ENCODE measurements around the gene UNC119.

UNC119 gene

DNA sequence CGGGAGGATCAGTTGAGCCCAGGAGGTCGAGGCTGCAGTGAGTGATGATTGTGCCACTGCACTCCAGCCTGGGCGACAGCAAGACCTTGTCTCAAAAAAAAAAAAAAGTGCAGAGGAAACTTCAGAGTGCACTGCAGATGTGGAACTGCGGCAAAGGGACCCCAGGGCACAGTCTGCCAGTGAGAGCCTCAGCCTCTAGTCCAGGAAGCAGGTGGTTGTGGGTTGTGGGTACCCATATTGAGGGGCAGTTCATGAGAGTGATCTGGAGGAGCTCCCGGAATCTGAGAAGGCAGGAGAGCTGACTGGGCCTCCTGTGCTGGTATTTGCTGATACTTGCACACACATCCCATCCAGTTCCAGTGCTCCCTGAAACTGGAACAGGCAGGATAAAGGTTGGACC lies 33.2 kb downstream of the UNC119 start:
- DNase-seq: no peak

DNA sequence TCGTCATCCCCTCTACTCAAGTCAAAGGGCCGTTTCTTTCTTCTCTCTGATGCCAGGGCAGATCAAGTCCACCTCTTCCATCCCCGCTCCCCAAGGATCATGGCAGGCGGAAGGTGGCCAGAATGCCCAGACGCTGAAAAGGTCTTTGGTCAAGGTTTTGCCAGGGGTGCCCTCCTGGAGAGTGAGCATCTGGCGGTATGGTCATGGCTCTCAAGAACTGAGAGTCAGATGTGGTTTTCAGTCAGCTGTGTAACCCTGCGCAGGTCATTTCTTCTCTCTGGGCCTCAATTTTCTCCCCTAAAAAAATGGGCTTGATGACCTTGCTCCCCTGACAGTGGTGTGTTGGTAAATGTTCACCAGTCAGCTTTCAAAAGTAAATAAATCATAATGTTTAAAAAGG lies 33.8 kb downstream of the UNC119 start:
- no peak for DNase-seq

DNA sequence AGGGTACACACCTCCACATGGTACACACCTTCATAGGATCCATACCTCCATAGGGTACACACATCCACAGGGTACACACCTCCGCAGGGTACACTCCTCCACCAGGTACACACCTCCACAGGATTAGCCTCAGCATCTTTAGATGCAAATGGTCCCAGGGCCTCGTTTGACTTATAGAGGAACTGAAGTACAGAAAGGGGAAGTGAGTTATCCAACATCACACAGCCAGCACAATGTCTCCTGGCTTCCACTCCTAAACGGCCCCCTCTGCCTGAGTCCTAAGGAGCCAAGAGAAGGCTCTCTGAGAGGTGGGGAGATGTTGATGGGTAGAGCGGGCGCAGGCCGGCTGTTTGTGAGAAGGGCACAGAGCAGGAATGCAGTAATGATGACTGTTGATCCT lies 34.3 kb downstream of the UNC119 start:
- no peak for DNase-seq

DNA sequence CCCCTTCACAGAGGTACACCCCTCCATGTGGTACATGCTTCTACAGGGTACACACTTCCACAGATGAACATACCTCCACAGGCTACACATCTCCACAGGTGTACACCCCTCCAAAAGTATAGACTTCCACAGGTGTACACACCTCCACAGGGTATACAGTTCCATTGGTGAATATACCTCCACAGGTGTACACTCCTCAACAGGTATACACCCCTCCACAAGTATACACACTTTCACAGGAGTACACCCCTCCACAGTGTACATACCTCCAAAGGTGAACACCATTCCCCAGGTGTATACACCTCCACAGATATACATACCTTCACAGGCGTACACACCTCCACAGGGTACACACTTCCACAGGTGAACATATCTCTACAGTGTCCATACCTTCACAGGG lies 36.9 kb downstream of the UNC119 start:
- no peak for DNase-seq

DNA sequence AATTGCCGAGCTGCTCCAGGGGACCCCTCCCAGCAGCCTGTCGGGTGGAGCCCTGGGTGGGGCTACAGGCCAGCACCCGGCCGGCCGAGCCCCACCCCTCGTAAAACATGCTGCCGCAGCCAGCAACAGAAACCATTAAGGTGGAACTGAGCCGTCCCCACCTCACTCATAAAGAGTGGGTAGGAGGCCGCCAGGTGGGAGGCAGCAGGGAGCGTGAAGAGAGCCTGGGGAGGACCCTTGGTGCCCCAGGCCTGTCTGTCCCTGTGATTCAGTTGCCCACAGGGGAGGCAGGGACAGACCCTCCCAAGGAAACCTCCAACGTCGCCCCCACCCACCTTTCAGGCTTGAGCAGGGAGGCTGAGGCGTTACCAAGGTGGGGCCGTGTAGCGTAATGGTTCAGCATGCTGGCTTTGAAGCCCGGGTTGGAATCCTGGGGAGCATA lies 37.8 kb downstream of the UNC119 start:
- DNase-seq: no peak

DNA sequence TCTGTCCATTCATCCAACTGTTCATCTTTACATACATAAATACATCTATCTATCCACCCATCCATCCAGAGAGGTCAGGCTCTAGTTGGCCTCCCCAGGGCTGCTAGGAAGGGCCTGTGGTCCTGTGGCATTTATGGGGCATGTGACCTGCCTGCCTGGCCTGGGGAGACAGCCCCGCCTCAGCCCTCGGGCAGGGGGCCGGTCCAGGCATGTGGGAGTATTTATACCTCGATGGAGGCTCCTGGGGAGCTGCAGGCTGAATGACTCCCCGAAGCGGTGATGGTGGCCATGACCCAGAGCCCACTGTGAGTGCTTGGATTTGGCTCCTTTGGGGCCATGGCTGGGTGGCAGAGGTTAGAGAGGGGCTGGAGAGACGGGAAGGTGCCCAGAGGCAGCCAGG lies 38.9 kb downstream of the UNC119 start:
- no peak for DNase-seq

DNA sequence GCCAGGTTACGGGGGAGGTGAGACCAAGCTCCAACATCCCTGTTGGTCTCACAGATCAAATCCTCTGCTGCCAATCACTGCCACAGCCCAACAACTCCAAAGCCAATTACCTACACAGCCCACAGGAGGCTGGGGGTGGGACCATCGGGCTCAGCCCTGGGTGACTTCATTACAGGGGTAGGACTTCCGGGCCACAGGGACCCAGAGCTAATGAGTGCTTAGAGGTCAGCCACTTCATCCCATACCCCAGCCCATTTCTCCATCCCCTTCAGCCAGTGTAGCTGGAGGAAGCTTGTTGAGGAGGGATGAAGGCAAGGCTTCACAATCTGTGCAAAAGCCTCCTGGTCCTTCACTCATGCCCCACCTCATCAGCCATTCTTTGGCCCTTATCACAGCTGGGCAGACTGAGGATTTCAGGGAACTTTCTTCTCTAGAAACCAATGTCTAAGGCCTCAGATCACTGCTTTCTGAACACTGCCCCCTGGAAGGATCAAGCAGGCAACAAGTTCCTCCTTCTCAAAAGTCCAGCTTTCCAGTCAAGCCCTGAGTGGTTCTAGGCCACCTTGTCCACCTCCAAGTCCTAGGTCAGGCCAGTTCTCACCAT lies 40.5 kb downstream of the UNC119 start:
- DNase-seq: no peak

DNA sequence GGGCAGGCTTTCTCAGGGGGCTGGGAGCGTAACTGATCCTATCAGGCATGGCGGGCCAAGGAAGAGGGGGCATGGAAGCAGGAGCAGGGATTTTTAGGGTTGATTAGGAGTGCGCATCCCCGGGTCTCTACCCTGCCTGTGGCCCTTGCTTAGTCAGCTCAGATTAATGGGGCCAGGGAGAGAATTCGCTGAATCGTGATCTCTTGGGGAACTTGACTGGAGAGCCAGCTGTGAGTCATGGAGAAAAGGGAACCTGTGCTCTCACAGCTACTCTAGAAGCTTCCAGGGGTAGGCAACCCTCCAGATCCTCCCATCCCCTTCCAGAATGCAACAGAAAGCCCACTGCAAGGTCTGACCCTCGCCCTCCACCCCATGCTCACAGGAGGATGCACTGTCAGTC lies 42.6 kb downstream of the UNC119 start:
- no peak for DNase-seq

DNA sequence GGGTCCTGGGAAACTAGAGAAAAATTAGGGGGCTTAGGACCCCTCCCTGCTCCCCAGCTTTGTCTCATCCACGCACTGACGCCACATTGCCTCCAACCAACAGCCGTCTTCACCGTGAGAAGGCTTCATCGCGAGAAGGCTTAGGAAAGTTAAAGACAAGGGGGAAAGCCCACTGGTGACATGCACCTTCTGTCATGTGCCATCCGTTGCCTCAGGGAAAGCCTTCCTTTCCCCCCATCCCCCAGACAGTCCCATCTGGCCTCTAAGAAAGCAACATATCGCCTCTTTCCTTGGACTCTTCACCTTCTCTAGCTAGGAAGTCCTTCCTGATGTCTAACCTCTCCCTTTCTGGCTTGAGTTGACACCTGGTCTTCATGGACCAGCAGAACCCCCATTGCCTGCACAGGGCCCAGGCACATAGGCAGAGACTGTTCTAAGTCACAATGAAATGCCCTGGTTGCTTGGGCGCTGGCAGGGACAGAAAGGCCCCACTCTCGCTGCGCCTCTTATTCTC lies 44.2 kb downstream of the UNC119 start:
- no peak for DNase-seq

DNA sequence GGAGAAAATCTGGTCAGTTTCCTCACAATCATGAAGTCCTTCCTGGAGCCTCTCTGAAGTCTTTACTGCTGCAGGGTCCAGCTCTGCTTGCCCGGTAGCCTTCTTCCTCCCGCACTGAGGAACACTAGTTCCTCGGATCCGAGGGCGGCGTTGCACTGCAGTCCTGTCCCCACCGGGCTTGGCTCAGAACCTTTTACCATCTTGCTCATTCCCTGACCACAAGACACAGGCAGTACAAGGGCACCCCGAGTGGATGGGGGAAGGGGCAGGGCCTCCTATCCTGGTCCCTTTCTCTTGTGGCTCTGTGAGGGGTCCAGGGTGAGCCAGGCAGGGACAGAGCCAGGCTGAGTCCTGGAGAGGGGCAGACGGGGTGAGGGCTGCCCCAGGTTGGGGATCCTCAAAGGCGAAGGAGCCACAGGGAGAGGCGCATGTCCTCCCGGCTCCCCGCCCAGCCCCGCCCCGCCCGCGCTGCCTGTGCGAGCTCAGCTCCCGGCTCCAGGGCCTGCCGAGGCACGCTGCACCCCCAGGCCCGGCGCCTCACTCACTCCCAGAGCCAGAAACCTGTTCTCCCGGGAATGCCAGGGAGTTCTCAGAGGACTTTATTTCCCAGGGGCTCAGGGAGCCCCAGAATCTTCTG lies 44.7 kb downstream of the UNC119 start:
- no peak for DNase-seq

DNA sequence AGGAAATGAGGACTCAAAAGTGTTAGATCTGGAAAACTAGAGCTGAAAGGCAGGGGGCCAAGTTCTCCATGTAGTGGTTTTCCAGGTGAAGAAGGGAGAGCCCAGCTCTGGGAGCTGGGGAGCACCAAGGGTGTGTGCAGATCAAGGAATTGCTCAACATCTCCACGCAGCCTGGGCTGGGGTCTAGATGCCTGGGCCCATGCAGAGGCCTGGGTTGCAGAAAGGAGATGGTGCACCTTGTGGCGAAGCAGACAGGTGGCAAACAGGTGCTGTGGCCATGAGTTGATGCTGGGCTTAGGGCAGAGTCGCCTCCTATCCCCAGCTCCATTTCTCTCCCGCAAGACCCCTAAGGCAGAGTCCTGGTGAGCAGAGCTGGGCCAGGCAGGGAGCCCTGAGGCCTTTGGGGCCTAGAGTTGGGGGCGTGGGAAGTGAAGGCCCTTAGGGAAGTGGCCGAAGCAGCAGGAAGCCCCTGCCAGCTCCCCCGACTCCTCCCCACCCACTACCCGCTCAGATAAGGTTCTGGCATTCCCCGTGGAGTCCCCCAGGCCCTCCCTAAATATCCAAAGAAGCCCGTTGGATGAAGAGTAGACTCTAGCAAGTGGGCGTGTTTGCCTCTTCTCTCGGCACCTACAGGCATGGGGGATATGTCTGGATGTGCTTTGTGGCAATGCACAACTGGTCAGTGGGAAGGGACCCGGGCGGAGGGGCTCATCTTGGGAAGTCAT lies 45.5 kb downstream of the UNC119 start:
- no peak for DNase-seq

DNA sequence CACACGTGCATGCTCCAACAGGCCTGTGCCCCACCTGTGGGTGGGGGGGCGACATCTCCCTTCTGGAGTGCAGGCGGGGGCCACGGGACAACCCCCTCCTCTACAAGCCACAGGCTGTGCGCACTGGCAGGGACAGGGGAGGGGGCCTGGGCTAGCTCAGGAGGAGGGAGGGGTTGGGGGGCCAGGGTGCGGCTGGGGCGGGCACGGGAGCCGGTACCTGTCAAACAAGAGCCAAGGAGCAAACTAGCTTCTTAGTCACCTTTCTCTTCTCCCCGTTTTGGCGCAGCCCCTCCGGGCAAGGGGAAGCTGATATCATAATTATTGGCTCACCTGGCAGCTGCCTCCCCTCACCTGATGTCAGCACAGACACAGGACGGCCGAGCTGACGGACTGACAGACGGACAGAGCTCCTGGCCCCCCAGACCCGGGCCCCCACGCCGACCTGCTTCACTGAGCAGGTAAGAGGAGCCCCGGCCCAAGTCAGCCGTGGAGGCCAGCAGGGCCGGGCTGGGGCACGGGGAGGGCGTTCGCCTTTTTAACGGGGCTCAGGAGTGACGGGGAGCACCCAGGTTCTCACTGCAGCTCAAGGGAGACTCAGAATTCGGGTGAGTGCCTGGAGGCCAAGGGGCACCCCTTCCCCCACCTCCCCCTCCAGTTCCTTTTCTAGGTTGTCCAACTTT lies 46.3 kb downstream of the UNC119 start, which contains the start of gene FOXN1:
FOXN1 (plus strand) TSS at position 363 of the 680 bp plus-strand sequence. CDS start 17,622 bp downstream, outside the sequence.
- no peak for DNase-seq

DNA sequence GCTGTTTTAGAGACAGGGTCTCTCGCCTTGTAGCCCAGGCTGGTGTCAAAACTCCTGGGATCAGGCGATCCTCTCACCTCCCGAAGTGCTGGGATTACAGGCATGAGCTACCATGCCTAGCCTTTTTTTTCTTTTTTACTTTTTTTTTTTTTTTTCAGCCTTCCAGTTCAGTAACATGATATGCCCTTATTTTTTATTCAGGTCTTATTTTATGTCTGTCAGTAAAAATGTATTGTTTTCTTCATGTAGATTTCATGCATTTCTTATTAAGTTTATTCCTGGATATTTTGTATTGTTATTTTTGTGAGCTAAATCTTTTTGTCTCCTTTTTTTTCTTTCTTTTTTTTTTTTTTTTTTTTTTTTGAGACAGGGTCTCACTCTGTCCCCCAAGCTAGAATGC lies 49.0 kb downstream of the UNC119 start:
- DNase-seq: no peak

DNA sequence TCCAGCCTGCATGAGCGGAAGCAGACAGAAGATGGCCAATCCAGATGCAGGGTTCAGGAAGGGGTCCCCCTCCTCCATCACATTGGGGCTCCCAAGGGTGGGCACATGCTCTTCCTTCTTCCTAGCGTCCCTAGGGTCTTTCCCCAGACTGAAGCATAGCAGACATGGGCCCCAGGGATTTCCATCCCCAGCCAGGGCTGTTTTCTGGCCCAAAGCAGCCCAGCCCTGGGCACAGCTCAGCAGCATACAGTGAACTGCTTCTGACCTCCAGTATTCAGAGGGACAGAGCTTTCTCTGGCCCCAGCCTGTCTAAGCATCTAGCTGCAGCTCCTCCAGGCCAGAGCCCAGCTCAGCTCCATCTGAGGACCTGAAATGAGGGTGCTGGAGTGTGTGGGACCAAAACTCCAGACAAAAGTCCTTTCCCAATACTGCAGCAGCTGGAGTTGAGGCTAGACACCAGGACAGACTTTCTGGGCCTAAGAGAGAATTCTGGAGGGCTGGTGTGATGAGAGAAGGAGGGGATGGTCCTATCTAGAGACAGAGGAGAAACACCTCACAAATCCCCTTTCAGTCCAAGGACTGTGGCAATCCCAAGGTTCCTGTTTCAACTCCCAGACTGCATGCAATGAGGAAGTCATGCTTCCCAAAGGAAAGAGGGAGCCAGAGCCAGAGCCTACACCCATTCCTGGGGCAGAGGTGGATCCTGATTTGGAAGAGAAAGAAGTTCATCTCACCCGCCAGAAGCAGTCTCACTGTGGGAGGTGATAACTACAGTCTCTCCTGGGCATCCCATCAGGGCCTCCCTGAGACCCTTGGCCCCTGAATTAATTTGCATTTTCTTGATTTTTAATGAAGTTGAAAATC lies 50.8 kb downstream of the UNC119 start:
- no peak for DNase-seq

DNA sequence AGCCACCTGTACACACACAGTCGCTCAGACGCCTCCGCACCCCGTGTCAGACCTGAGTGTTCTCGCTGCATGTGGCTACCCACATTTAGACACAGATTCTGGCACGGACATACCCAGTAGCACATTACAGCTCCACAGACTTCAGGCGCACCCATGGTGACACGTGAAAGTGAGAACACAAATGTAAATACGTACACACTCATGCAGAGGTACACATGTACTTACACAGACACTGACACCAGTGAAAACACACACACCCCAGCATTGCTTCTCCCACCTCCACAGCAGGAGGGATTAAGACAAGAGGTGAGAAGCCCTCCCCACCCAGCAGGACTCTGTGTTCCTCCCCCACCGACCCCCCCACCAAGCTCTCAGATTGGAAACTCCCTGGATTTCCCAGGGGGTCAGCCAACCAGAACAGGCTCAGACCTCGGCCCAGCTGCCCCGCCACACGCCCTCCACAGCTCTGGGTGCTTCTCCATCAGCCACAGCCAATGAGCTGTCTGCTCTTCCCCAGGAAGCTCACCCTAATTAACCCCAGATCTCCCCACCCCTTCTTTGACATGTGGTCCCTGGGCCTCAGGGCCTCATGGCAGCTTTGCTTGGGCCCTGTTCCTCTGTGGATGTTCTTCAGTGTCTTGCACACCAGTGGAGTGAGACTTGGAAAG lies 51.6 kb downstream of the UNC119 start:
- DNase-seq: no peak

DNA sequence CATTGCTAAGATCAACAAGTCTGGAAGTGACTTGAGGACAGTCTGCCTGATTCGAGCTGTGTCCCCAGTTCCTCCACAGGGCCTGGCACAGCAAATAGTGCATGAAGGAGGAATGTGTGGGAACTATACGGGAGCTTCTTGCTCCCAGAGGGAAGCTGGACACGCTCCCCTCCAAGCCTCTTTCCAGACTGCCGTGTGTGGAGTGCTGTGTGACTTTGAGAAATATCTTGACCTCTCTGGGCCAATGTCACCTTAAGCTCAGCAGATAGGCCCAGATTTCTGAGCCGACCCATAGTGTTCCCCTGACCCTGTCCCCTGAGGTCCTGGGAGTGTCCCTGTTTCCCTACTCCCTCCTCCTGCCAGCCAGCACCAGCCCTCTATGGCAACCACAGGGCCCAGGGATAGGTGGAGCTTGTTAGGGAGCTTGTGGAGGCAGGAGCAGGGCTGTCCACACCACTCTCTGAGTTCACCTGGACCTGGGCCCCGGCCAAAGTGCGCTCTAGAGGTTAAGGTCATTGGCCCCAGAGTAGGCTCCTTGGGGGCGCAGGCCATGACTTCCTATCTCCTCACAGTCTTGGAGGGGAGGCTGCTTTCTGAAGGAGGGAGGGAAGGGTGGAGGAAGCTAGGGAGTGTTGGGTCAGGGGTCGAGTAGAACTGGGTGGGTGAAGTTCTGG lies 52.6 kb downstream of the UNC119 start:
- DNase-seq: no peak

DNA sequence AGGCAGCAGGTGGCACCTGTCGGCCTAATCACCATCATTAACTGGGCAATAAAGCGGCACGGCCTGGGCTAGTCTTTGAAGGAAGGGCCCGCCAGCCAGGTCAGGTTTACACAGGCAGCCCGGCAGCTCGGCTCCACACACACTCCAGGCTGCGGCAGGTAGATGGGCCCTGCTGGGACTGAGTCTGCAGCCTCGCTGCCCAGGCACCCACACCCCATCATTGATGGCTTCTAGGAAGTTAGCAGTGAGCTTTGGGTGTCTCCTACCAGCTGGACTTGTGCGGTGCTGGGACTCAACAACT lies 53.1 kb downstream of the UNC119 start:
- no peak for DNase-seq

DNA sequence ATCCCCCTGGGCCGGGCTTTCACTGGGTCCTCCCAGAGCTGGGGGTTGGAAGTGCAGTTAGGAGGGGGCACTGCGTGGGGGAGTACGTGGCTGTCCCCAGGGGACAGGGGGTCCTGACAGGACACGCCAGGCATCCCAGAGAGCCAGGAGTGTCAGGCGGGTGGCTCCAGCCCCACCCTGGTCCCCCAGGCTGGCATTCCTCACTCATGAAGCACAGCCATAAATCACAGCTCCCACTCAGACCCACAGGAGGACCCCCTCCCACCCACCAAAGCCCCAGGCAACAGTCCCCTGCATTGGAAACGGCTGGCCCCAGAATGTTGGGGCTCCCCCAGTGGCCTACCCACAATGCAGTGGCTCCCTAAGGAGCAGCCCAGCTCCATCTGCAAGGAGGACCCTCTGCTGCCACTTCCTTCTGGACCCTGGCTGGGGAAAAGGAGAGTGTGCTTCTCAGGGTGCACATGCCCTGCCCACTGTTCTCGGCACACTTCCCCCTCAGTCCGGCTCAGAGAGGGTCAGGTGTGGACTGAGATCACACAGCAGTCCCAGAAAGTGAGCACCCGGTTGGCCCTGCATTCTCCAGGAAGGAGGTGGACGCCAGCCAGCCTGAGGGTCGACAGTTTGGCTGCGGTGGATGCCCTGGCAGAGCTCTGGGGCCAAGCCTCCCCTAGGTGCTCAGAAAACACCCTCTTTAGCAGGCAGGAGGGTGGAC lies 53.6 kb downstream of the UNC119 start:
- DNase-seq: no peak

DNA sequence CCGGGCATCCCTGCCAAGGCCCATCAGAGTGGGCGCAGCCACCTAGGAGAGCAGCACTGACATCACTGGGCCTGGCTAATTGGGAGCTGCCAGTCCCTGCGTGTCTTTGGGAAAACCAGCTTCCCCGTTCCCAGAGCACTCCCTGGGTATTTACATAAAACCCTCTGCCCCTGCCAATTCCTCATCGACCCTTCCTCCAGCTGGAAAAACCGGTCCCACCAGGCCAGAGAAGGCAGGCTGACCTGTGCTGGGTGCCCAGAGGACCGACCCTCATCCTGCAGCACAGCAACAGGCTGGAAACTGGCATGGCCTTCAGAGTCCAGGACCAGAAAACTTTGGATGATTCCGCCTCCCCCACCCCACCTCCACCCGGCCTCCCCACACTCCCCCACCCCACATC lies 54.5 kb downstream of the UNC119 start:
- DNase-seq: no peak
